ES-I3 (cell line): Measurements from ENCODE around the gene HRCT1.

Source experiments
- H3K36me3 ChIP-seq: 2 replicates; pipeline ENCODE4 v1.6.1; 2013; ENCODE audit warnings: mild to moderate bottlenecking, low read length, control low read depth, moderate library complexity; ENCODE audit not compliant: insufficient read depth
- H3K4me1 ChIP-seq: 2 replicates; pipeline ENCODE4 v1.6.1; 2013; ENCODE audit warnings: mild to moderate bottlenecking, control low read depth, low read length; ENCODE audit not compliant: insufficient read depth
- H3K9ac ChIP-seq: 2 replicates; pipeline ENCODE4 v1.6.1; 2013; ENCODE audit warnings: low read depth, mild to moderate bottlenecking, low read length, moderate library complexity
- H3K9me3 ChIP-seq: 2 replicates; pipeline ENCODE4 v1.6.1; 2013; ENCODE audit warnings: mild to moderate bottlenecking, low read length, moderate library complexity; ENCODE audit not compliant: control insufficient read depth, insufficient read depth

Gene HRCT1

DNA sequence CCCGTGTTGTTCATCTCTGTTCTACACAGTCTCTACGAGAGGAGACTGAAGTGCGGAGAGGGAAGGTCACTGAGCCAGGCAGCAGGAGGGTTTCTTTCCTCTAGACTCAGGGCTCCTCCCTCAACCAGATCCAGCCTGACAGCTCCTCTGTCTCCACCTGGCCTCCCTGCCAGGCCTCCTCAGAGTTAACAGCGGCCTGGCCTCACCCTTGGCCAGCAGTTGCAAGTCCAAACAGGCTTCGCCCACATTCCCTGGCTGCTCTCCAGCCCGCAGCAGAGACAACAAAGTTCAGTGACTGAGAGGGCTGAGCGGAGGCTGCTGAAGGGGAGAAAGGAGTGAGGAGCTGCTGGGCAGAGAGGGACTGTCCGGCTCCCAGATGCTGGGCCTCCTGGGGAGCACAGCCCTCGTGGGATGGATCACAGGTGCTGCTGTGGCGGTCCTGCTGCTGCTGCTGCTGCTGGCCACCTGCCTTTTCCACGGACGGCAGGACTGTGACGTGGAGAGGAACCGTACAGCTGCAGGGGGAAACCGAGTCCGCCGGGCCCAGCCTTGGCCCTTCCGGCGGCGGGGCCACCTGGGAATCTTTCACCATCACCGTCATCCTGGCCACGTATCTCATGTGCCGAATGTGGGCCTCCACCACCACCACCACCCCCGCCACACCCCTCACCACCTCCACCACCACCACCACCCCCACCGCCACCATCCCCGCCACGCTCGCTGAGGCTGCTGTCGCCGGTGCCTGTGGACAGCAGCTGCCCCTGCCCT is at the start of gene HRCT1:
TSS of gene HRCT1 (plus strand) at position 291 of the 768 bp plus-strand sequence. CDS start at position 377, 86 bp downstream.
- Histone ChIP-seq H3K9ac (no peak within 1 kb of the TSS; the same call in 1 of the 2 replicates), H3K4me1 (peaks cover 51% of the 10 kb centered on the region), H3K9me3 (no peaks in the 10 kb centered on the region), H3K36me3 (no peaks in the 10 kb centered on the region)

DNA sequence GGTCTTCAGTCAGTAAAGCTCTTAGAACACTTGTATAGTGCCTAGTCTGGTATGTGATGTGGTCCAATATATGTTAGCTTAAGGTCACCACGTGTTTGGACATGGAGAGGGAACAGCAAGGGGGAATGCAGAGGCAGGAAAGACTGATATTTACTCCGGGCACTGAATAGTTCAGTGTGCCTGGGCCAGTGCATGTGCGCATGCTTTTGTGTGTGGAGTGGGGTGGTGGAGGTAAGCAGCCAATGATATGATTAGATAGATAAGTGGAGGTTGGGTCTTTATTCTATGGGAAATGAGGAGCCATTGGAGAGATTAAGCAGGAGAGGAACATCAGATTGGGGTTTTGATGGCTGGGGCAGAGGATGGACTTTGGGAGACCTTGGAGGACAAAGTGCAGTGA is 49.8 kb upstream of the HRCT1 start:
- Histone ChIP-seq H3K36me3 (no peaks in the 10 kb centered on the region), H3K9me3 (no peaks in the 10 kb centered on the region), H3K4me1 (no peaks in the 10 kb centered on the region), H3K9ac (no peak overlapping the region)

DNA sequence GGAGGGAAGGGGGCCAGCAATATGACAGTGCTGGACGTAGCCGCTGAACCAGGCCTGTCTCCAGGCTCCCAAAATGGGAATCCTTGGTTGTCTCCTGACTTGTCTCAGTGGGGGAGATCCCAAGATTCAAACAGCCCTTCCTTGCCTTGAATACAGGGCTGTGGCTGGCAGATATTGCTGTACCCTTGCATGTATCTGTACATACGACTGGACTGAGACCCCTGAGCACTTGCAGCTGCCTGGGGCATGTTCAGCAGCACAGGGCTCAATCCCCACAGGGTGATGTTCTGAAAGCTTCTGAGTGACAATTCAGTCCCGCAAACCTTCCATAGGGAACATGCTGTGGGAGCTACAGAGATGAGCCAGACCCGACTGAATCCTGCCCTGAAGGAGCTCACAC is 49.1 kb upstream of the HRCT1 start:
- Histone ChIP-seq H3K9ac (no peak overlapping the region), H3K9me3 (no peaks in the 10 kb centered on the region), H3K4me1 (no peaks in the 10 kb centered on the region), H3K36me3 (no peaks in the 10 kb centered on the region)

DNA sequence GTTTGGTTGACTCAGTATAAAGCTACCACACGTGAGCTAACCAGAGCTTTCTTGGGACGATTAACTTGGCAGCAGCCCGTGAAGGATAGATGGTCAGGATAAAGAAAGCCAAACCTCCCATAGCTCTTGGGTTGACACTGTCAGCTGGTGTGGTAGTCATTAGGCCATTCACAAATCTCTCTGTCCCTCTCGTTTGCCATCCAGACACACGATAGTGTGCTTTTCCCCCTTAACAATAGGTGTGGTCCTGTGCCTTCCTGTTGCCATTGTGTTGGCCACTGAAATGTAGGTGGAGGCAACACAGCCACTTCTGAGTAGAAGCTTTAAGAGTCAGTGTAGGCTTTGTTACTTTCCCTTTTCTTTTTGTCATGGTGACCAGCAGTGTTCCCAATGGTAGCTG is 47.5 kb upstream of the HRCT1 start:
- Histone ChIP-seq H3K36me3 (no peaks in the 10 kb centered on the region), H3K4me1 (no peaks in the 10 kb centered on the region), H3K9me3 (no peaks in the 10 kb centered on the region), H3K9ac (no peak overlapping the region)

DNA sequence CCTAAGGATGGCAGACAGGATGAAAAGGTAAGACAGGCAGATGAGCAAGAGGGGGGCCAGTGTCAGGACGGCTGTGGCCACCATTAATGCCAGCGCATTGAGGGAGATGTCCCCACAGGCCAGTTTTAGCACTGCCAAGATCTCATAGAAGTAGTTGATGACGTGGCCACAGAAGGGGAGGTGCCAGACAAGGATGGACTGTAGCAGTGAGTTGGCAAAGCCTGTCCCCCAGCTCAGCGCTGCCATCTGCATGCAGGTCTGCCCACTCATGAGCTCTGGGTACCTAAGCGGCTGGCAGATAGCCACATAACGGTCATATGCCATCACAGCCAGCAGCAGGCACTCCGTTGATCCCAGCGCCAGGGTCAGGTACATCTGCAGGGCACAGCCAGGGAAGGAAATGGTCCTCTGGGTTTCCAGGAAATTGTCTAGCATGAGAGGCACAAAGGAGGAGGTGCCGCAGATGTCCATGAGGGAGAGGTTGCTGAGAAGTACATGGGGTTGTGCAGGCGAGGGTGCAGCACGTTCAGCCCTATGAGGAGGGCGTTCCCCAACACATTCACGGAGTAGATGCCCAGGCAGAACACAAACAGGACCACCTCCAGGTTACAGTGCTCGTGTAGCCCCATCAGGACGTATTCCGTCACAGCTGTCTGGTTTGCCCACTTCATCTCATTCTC is 46.6 kb upstream of the HRCT1 start:
- Histone ChIP-seq H3K4me1 (no peaks in the 10 kb centered on the region), H3K9ac (no peak overlapping the region), H3K36me3 (no peaks in the 10 kb centered on the region), H3K9me3 (no peaks in the 10 kb centered on the region)

DNA sequence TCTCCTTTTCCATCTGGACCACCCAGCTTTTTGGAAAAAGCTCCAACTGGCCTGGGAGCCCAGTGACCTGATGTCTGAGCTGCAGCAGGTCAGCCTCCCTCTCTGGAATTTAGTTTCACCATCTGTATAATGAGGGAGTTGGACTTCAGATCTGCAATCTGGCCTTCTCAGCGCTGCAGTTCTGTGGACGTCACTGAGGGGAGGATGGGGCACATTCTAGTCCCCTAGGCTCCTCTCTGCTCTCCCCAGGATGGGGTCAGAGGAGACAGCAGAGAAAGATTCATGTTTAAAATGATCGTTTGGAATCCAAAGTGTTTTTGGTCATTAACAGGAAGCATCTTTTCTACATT is 46.0 kb upstream of the HRCT1 start:
- no peaks in the 10 kb centered on the region for H3K9me3 ChIP-seq
- H3K36me3 ChIP-seq, result no peaks in the 10 kb centered on the region
- no peak overlapping the region for H3K9ac ChIP-seq
- no peaks in the 10 kb centered on the region for H3K4me1 ChIP-seq

DNA sequence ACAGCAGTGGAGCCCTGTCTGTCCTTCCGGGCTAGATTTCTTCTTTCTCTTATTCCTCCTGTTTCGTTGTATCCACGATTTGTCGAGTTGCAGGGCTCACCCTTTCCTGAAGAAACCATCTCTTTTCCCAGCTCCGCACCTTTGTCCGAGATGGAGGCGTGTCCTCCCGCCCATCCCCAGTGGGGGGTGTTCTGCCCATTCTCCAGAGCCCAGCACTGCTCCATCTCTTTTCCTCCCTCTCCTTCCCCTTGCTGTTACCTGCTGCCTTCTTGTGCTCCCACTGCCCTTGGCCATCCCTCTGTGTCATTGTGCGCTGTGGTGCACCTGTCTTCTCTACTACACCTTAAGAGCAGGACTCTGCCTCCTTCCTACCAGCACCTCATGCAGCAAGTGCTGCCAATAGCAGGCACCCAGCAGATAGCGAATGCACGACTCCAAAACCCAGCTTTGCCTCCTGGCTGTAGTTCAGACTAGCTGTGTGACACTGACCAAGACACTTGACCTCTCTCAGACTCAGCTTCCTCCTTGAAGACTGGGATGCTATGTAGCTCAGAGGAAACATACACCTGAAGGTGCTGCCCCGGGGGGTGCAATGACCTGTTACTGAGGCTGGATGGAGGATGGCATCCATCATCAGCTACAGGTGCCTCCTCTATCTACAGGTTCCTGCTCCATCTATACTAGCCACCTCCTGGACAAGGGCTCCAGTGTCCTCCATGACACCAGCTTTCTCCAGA is 44.7 kb upstream of the HRCT1 start:
- Histone ChIP-seq H3K36me3 (no peaks in the 10 kb centered on the region), H3K4me1 (no peaks in the 10 kb centered on the region), H3K9me3 (no peaks in the 10 kb centered on the region), H3K9ac (no peak overlapping the region)

DNA sequence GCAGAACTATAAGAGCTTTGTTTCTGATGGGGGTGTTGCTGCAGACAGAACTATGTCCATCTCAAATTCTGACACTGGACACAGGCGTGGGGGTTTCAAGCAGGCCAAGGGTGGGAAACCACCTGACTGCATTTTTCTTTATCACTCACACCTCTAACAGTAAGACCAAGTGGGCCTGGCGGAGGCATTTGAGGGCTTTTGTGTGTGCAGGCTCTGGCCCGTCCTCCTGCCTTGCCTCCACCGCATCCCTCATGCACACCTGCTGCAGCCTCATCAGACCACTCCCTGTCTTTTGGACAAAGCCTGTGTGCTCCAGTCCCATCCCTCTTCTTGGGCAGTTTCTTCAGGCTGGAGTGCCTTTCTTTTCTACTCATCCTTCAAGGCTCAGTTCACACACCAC is 43.7 kb upstream of the HRCT1 start:
- Histone ChIP-seq H3K9me3 (no peaks in the 10 kb centered on the region), H3K36me3 (no peaks in the 10 kb centered on the region), H3K9ac (no peak overlapping the region), H3K4me1 (no peaks in the 10 kb centered on the region)

DNA sequence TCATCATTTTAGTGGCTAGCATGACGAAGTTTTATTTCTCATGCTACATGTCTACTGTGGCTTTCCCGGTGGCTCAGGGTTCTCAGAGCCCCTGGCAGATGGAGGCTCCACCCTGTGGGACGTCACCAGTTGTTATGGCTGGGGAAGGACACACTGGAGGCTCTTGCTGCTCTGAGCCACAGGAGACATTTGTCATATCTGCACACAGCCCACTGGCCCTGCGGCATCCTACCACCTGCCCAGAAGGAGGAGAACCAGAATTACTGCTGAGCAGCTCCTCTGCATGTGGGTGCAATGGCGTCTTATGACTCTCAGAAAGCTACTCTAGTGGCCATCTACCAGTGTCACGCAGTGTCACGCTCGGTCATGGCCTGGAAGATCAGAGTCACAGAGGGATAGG is 42.4 kb upstream of the HRCT1 start:
- no peaks in the 10 kb centered on the region for H3K9me3 ChIP-seq
- H3K9ac ChIP-seq, result no peak overlapping the region
- H3K4me1 ChIP-seq, result no peaks in the 10 kb centered on the region
- H3K36me3 ChIP-seq, result no peaks in the 10 kb centered on the region

DNA sequence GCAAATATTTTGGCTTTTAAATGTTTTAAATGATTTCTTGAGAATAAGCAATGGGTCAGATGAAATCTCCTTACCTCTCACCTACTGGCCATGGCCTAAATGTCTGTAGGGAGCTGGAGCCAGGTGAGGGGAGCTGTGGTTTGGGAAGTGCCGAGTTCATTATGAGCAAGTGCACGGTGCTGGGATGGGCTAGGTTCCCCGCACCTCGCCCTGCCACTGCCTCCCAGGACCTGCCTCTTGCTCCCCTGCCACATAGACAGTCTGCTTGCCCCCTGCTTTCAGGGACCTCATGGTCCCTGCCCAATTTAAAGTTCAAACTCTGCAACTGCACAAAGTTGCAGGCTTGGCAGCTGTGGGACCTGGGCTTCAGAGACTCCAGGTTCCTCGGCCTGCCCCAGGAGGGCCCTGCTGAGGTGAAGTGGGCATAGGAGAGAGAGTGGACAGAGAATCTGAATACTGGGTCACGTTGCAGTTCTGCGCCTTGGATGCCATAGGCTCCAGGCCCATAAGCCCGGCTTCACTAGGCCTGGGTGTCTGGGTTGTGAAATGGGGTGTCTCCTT is 41.2 kb upstream of the HRCT1 start:
- Histone ChIP-seq H3K9me3 (no peaks in the 10 kb centered on the region), H3K4me1 (peaks cover 3% of the 10 kb centered on the region; the same call in 1 of the 2 replicates), H3K36me3 (no peaks in the 10 kb centered on the region), H3K9ac (no peak overlapping the region)

DNA sequence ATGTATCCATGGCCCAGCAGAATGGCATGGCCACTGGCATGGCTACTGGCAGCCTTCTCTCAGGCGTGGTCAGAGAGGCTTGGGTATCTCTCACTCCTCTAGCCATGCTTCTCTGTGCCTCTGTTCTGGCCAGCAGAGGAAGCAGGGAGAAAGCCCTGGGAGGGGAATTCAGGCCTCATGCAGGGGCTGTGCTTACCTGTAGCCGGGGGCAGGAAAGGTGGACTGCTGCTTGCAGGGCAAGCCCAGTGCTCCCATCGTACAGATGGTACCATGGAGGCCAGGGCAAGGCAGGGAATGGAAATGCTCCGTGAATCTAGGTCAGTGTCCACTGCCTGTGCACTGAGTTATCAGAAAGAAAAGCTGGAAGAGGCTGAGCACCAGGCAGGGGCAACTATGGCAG is 38.5 kb upstream of the HRCT1 start:
- Histone ChIP-seq H3K9ac (no peak overlapping the region), H3K36me3 (no peaks in the 10 kb centered on the region), H3K4me1 (peaks cover 3% of the 10 kb centered on the region; the same call in 1 of the 2 replicates), H3K9me3 (no peaks in the 10 kb centered on the region)

DNA sequence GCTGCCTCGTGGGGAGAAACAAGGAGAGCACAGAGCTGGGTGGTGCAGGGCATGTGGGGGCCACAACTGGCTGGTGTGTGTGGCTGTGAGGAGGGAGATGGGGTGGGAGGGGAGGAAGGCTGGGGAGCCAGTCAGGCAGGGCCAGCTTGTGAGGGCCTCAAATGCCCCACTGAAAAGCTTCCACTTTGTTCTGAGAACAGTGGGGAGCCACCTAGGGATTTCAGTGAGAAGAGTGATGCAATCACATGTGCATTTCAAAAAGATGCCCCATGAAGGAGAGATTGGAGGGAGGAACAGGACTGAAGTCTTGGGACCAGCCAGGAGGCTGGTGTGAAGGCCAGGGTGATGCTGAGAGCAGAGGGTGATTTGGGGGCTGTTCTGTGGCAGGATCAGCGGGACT is 37.1 kb upstream of the HRCT1 start:
- Histone ChIP-seq H3K4me1 (peaks cover 3% of the 10 kb centered on the region; the same call in 1 of the 2 replicates), H3K36me3 (no peaks in the 10 kb centered on the region), H3K9me3 (no peaks in the 10 kb centered on the region), H3K9ac (no peak overlapping the region)

DNA sequence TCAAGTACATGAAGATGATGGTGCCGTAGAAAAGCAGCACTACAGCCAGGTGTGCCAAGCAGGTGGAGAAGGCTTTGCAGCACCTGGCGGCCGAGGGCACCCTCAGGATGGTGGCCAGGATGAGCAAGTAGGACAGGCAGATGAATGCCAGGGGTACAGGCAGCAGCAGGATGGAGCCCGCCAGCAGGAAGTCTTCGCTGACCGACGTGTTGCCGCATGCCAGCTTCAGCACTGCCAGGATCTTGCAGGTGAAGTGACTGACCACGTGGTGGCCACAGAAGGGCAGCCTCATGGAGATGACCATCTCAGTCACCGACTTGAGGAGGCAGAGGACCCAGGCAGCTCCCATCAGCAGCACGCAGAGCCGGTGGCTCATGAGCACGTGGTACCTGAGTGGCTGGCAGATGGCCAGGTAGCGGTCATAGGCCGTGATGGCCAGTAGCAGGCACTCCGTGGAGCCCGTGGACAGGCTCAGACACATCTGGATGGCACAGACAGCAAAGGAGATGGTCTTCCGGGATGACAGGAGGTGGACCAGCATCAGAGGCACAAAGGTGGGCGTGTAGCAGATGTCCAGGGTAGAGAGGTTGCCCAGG is 36.3 kb upstream of the HRCT1 start:
- Histone ChIP-seq H3K36me3 (no peaks in the 10 kb centered on the region), H3K4me1 (peaks cover 3% of the 10 kb centered on the region; the same call in 1 of the 2 replicates)

DNA sequence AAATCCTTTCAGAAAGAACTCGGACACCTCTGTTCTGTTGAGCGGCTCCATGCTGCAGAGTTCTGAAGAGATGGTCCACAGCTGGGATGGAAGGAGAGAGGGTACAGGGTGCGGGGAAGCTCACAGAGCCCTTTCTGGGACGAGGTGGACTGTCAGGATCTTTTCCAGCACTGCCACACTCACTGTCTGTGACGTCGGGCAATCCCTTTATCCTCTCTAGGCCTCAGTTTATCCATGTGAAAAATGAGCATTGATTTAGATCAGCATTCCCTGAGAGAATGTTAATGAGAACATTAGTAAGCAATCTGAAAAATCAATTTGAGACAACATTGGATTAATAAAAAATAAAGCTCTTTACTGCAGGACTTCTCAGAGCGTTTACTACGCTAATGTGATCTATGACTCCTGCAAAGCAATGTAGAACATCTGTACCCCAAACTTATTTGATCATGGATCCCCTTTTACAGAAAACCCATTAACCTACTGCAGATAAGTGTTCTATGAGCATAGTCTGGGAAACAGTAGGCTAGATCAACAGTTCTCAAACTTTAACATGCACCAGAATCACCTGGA is 35.6 kb upstream of the HRCT1 start, which contains the start of gene OR13J1:
TSS of gene OR13J1 (minus strand) at position 51 of the 573 bp plus-strand sequence. CDS start at position 51, 0 bp downstream.
- H3K36me3 ChIP-seq, result no peaks in the 10 kb centered on the region
- H3K4me1 ChIP-seq, result peaks cover 3% of the 10 kb centered on the region; the same call in 1 of the 2 replicates
- no peaks in the 10 kb centered on the region for H3K9me3 ChIP-seq
- H3K9ac ChIP-seq, result no peak within 1 kb of the TSS

More for the DNA sequence above, 36.3 kb upstream of the HRCT1 start:
- Histone ChIP-seq H3K9me3 (no peaks in the 10 kb centered on the region), H3K9ac (no peak overlapping the region)
